Measurements from ENCODE around the gene PIAS4.

PIAS4 gene

DNA sequence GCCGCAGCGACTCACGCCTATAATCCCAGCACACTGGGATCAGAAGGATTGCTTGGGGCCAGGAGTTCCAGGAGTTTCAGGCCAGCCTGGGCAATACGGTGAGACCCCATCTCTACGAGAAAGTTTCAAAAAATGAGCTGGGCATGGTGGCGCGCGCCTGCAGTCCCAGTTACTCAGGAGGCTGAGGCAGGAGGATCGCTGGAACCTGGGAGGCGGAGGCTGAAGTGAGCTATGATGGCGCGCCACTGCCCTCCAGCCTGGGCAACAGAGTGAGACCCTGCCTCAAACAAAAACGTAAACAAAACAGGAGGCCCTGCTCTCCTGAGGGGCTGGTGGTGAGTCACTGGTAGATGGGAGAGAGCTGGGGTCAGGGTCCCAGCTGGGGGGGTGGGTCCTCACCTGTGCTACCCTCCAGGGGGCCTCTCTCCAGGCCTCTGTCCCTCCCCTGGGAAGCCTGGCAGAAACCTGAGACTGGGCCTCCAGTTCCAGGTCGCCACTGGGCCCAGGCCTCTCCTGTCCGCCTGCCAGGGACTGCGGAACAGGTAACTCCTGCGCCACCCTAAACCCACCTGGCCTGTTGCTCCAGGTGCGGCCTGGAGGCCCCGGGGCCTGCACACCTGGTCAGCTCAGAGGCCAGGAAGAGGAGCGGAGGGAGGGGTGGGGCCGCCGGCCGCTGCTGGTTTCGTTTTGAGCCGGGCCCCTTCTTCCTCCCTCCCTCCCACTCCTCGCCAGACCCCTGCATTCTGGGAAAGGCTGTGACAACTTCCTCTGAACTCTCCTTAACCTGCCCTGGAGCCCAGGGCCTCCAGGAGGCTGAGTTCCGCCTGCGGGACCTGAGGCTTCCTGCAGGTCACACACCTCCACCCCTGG is 76.4 kb downstream of the PIAS4 start:
- CTCF ChIA-PET: no interaction called here

DNA sequence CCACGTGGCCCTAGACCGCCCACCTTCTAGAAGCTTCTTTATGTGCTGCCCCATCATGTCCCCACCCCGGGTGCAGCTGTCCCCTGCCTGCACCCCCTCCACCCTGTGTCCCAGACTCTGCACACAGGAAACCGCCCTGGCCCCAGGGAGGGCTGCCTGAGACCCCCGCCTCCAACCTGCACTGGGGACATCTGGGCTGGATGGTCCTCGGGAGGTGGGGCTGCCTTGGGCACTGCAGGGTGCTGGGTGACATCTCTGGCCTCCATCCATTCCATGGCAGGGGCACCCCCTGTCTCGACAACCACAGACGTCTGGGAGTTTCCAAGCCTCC is 77.0 kb downstream of the PIAS4 start:
- no peak for DNase-seq (ENCODE audit: low read depth, low spot score)
- no peak overlapping the region for H3K4me3 ChIP-seq (ENCODE audit: low read depth, low read length)
- CTCF ChIA-PET: no interaction called here
- POLR2A ChIA-PET: no interaction called here
- TF ChIP-seq, protein P1, sequence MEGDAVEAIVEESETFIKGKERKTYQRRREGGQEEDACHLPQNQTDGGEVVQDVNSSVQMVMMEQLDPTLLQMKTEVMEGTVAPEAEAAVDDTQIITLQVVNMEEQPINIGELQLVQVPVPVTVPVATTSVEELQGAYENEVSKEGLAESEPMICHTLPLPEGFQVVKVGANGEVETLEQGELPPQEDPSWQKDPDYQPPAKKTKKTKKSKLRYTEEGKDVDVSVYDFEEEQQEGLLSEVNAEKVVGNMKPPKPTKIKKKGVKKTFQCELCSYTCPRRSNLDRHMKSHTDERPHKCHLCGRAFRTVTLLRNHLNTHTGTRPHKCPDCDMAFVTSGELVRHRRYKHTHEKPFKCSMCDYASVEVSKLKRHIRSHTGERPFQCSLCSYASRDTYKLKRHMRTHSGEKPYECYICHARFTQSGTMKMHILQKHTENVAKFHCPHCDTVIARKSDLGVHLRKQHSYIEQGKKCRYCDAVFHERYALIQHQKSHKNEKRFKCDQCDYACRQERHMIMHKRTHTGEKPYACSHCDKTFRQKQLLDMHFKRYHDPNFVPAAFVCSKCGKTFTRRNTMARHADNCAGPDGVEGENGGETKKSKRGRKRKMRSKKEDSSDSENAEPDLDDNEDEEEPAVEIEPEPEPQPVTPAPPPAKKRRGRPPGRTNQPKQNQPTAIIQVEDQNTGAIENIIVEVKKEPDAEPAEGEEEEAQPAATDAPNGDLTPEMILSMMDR (IDR thresholded peaks at IDR 0.05; ENCODE audit: insufficient read depth, low read length, missing control alignments): no peak

More for the DNA sequence above, 76.4 kb downstream of the PIAS4 start:
- no peak overlapping the region for H3K4me3 ChIP-seq (ENCODE audit: low read depth, low read length)
- no peak for DNase-seq (ENCODE audit: low read depth, low spot score)
- TF ChIP-seq, protein P1 (IDR thresholded peaks at IDR 0.05; ENCODE audit: insufficient read depth, low read length, missing control alignments): no peak
- POLR2A ChIA-PET: no interaction called here

DNA sequence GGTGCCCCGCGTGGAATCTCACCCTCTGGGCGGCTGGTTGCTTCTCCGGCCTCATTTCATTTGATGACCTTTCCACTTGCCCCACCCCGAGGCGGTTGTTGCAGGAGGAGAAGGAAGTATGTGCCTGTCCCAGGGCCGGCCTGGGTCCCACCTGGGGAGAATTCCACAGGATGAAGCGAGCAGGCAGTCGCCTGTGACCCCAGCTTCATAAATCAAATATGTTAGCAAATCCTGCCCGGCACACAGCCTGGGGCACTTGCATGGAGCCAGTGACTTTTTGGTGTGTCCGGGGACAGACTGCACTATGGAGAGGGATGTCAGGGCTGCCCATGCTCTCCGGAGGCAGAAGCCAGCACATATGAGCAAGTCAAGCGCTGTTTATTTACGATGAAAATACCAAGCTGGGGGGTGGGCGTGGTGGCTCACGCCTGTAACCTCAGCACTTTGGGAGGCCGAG is 78.9 kb downstream of the PIAS4 start:
- ChIA-PET CTCF (no interaction called here), POLR2A (no interaction called here)
- no peak overlapping the region for H3K4me3 ChIP-seq (ENCODE audit: low read depth, low read length)
- DNase-seq (ENCODE audit: low read depth, low spot score): no peak
- TF ChIP-seq, protein P1 (IDR thresholded peaks at IDR 0.05; ENCODE audit: insufficient read depth, low read length, missing control alignments): no peak

DNA sequence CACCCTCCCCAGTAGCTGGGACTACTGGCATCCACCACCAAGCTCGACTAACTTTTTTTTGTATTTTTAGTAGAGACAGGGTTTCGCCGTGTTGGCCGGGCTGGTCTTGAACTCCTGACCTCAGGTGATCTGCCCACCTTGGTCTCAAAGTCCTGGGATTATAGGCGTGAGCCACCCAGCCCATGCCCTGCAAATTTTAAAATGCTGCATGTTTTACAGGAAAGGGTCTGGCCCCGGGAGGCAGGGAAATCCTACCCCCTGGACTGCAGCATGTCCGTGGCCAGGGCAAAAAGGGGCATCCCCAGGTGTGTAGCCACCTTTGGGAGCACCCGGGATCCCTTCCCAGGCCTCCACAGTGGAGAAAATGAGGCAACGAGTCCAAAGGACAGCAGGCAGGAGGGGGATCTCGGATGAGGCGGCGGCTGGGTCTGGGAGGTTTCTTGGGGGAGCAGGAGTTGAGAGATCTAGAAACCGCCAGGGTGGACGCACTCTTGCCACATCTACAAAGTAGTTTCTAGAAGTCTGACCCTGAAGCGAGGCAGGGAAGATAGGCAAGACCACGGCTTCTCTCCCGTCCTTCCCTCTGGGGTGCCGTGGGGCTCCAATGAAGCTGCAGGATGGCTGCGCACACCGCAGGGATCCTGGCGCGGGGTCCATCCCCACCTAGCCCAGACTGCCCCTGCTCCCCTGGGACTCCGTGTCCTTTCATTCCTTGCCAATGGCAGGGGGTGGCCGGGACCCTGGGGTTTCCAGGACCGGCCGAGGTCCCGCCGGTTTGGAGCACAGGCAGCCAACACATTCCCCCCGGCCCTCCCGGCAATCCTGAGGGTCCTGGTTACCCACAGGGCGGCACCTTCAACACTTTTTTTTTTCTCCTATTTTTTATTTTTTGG is 80.5 kb downstream of the PIAS4 start:
- H3K4me3 ChIP-seq (ENCODE audit: low read depth, low read length): no peak overlapping the region
- TF ChIP-seq, protein P1 (IDR thresholded peaks at IDR 0.05; ENCODE audit: insufficient read depth, low read length, missing control alignments): no peak
- POLR2A ChIA-PET: no interaction called here
- CTCF ChIA-PET: interaction anchor here (1.4 kb wide), 1 partner anchor 8 kb away, joined by 5 read pairs; no protein-coding TSS in a partner anchor
- no peak for DNase-seq (ENCODE audit: low read depth, low spot score)

DNA sequence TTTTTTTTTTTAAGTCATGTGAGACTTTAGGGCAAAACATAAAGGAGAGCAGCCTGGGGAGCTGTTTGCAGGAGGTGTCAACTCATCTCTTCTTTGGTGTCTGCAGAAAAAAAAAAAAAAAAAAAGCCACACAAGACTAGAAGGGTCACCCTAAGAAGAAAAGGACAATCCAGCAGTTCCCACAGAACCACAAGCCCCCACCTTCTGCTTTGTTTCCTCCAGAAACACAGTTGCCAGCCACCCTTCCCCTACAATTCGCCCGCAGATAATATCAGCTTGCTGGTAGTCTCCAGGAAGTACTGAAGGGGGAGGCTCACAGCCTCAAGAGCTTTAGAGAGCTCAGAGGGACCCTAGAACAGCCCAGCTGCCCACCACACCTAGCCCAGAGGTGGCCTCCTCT is 81.4 kb downstream of the PIAS4 start:
- ChIA-PET POLR2A (no interaction called here), CTCF (interaction anchor here (1.4 kb wide), 1 partner anchor 9 kb away, joined by 5 read pairs; no protein-coding TSS in a partner anchor)
- TF ChIP-seq, protein P1 (IDR thresholded peaks at IDR 0.05; ENCODE audit: insufficient read depth, low read length, missing control alignments): no peak
- no peak overlapping the region for H3K4me3 ChIP-seq (ENCODE audit: low read depth, low read length)
- DNase-seq (ENCODE audit: low read depth, low spot score): no peak
